GM23338 (cell line): ENCODE results near the gene PRPF38A. TPM values are rescaled to one million over a fixed set of nuclear protein-coding genes. Genes with fewer than 3 reads are reported as not detected.

ENCODE experiments used
- ATAC-seq: fragments of 200-7000 bp; cut with Tn5 transposase; 3 replicates; pipeline ENCODE4 v1.9.1; 2020
- DNase-seq: peaks from one replicate; pipeline ENCODE4 v3.0.0-alpha.2; 2015; ENCODE audit warnings: low spot score
- H2AFZ ChIP-seq: fragments of 200-600 bp; sonication (generic); 2 replicates; pipeline ENCODE4 v1.8.0; 2016; ENCODE audit warnings: antibody characterized with exemption, mild to moderate bottlenecking, moderate library complexity
- H3F3A ChIP-seq: fragments of 200-600 bp; sonication (generic); replicated peaks from 2 replicates; pipeline ENCODE4 v1.8.0; 2017; ENCODE audit warnings: antibody characterized with exemption, mixed run types, low read depth
- H3K27ac ChIP-seq: fragments of 200-600 bp; sonication (generic); 2 replicates; pipeline ENCODE4 v1.6.1; 2016; ENCODE audit warnings: low read depth
- H3K27me3 ChIP-seq: fragments of 200-600 bp; sonication (generic); 2 replicates; pipeline ENCODE4 v1.8.0; 2016; ENCODE audit warnings: mild to moderate bottlenecking, mixed run types, moderate library complexity; ENCODE audit not compliant: insufficient read depth
- H3K36me3 ChIP-seq: fragments of 200-600 bp; sonication (generic); 2 replicates; pipeline ENCODE4 v1.8.0; 2016; ENCODE audit warnings: mild to moderate bottlenecking; ENCODE audit not compliant: insufficient read depth
- H3K4me1 ChIP-seq: fragments of 200-600 bp; sonication (generic); 2 replicates; pipeline ENCODE4 v1.8.0; 2016; ENCODE audit warnings: mild to moderate bottlenecking, moderate library complexity; ENCODE audit not compliant: insufficient read depth
- H3K4me2 ChIP-seq: fragments of 200-600 bp; sonication (generic); 2 replicates; pipeline ENCODE4 v1.7.1; 2017; ENCODE audit warnings: mixed run types
- H3K4me3 ChIP-seq: fragments of 200-600 bp; sonication (generic); 2 replicates; pipeline ENCODE4 v1.6.1; 2016; ENCODE audit warnings: mixed run types
- H3K79me2 ChIP-seq: fragments of 200-600 bp; sonication (generic); replicated peaks from 2 replicates; pipeline ENCODE4 v1.8.0; 2017; ENCODE audit warnings: mild to moderate bottlenecking; ENCODE audit not compliant: insufficient read depth
- H3K9me2 ChIP-seq: fragments of 200-600 bp; sonication (generic); 2 replicates; pipeline ENCODE4 v1.8.0; 2017; ENCODE audit not compliant: insufficient read depth
- H4K20me1 ChIP-seq: fragments of 200-600 bp; sonication (generic); replicated peaks from 2 replicates; pipeline ENCODE4 v1.8.0; 2017; ENCODE audit warnings: mild to moderate bottlenecking; ENCODE audit not compliant: insufficient read depth
- H3K27ac Mint-ChIP-seq: 2 replicates; pipeline ENCODE4 v1.8.0; 2020; ENCODE audit warnings: inconsistent platforms, mild to moderate bottlenecking, moderate library complexity, mixed read lengths
- H3K27me3 Mint-ChIP-seq: 3 replicates; pipeline ENCODE4 v1.8.0; 2022; ENCODE audit warnings: low read depth, mild to moderate bottlenecking, moderate library complexity, mixed read lengths, inconsistent platforms; ENCODE audit not compliant: insufficient read depth, poor library complexity
- H3K36me3 Mint-ChIP-seq: 3 replicates; pipeline ENCODE4 v1.8.0; 2021; ENCODE audit warnings: low read depth, mild to moderate bottlenecking, inconsistent platforms, moderate library complexity, mixed read lengths
- H3K4me1 Mint-ChIP-seq: 3 replicates; pipeline ENCODE4 v1.8.0; 2020; ENCODE audit warnings: mild to moderate bottlenecking, inconsistent platforms, mixed read lengths
- H3K4me3 Mint-ChIP-seq: 3 replicates; pipeline ENCODE4 v1.8.0; 2021; ENCODE audit warnings: moderate library complexity, mild to moderate bottlenecking, inconsistent platforms, mixed read lengths
- H3K9me3 Mint-ChIP-seq: 3 replicates; pipeline ENCODE4 v1.8.0; 2020; ENCODE audit warnings: moderate library complexity, mild to moderate bottlenecking, inconsistent platforms, mixed read lengths
- CREB1 ChIP-seq: fragments of 250-450 bp; sonication (Bioruptor Pico); IDR thresholded peaks from 2 replicates; pipeline ENCODE4 v1.5.0; 2020; ENCODE audit warnings: low read depth, mild to moderate bottlenecking, moderate library complexity
- EZH2 ChIP-seq: fragments of 200-600 bp; sonication (generic); IDR thresholded peaks from one replicate; pipeline ENCODE4 v1.8.0; 2017; ENCODE audit warnings: antibody characterized with exemption, mild to moderate bottlenecking, low read depth; ENCODE audit not compliant: unreplicated experiment
- EZH2phosphoT487 ChIP-seq: fragments of 200-600 bp; sonication (generic); IDR thresholded peaks from one replicate; pipeline ENCODE4 v1.8.1; 2018; ENCODE audit warnings: antibody characterized with exemption; ENCODE audit not compliant: unreplicated experiment
- JUNB ChIP-seq: IDR thresholded peaks from one replicate; pipeline ENCODE4 v1.6.1; 2016; ENCODE audit warnings: antibody characterized with exemption; ENCODE audit not compliant: unreplicated experiment
- NANOG ChIP-seq: IDR thresholded peaks from 2 replicates; pipeline ENCODE4 v1.6.1; 2016; ENCODE audit warnings: antibody characterized with exemption, borderline replicate concordance
- POLR2AphosphoS5 ChIP-seq: IDR thresholded peaks from 2 replicates; pipeline ENCODE4 v1.6.1; 2016; ENCODE audit warnings: antibody characterized with exemption, low read depth
- STAT1 ChIP-seq: IDR thresholded peaks from one replicate; pipeline ENCODE4 v1.6.1; 2016; ENCODE audit warnings: antibody characterized with exemption; ENCODE audit not compliant: unreplicated experiment
- ZNF331 ChIP-seq: fragments of 250-450 bp; sonication (Bioruptor Pico); IDR thresholded peaks from 2 replicates; pipeline ENCODE4 v1.5.0; 2020; ENCODE audit warnings: low read depth, mild to moderate bottlenecking, moderate library complexity
- polyA plus RNA-seq: library from polyadenylated mRNA; unstranded; fragments of >200 nt; fragmentation: Nextera tagmentation; extraction: Ambion mirVana; gene quantifications from 2 replicates; pipeline ENCODE4 v1.2.1, GENCODE V29; 2016
- total RNA-seq: library from RNA; depleted of rRNA; stranded (reverse); fragments of >200 nt; shearing (Covaris generic); gene quantifications from 2 replicates; pipeline ENCODE4 v1.2.3, GENCODE V29; 2014
- TF ChIP-seq, protein P1 (sequence below): IDR thresholded peaks from one replicate; pipeline ENCODE4 v1.6.1; 2018; ENCODE audit warnings: antibody characterized with exemption; ENCODE audit not compliant: unreplicated experiment
- TF ChIP-seq, protein P2 (sequence below), 2 experiments: fragments of 200-600 bp in 1 of 2; sonication (generic) in 1 of 2; conservative IDR thresholded peaks; 2 replicates each; pipeline versions ENCODE4 v1.5.1 to v1.6.1; 2016 to 2017; ENCODE audit warnings: antibody characterized with exemption in 2 of 2, low read depth in 2 of 2, mild to moderate bottlenecking in 2 of 2, moderate library complexity in 1 of 2
- TF ChIP-seq, protein P3 (sequence below): IDR thresholded peaks from 2 replicates; pipeline ENCODE4 v1.6.1; 2016; ENCODE audit warnings: antibody characterized with exemption
- TF ChIP-seq, protein P4 (sequence below): fragments of 250-450 bp; sonication (Bioruptor Pico); IDR thresholded peaks from 2 replicates; pipeline ENCODE4 v1.5.0; 2020; ENCODE audit warnings: mild to moderate bottlenecking, moderate library complexity

PRPF38A gene
- total and polyA plus RNA-seq, 2 experiments from 2014 or later, result 24.8 to 40.3 TPM

DNA sequence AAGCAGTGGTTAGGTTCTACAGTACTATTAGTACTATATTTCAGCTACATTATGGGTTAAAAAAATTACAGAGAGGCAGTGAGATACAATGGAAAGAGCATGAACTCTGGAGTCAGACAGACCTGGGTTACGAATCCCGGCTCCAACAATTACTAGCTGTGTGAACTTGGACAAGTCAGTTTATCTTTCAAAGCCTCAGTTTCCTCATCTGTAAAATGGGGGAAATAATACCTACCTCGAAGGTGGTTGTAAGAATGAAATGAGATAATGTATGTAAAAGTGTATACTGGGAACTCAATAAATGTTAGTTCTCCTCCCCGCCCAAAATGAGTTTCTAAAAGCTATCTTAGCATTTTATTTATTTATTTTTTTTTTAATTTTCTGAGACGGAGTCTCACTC is 59.5 kb downstream of the PRPF38A start (continued):
- TF ChIP-seq, protein P1, sequence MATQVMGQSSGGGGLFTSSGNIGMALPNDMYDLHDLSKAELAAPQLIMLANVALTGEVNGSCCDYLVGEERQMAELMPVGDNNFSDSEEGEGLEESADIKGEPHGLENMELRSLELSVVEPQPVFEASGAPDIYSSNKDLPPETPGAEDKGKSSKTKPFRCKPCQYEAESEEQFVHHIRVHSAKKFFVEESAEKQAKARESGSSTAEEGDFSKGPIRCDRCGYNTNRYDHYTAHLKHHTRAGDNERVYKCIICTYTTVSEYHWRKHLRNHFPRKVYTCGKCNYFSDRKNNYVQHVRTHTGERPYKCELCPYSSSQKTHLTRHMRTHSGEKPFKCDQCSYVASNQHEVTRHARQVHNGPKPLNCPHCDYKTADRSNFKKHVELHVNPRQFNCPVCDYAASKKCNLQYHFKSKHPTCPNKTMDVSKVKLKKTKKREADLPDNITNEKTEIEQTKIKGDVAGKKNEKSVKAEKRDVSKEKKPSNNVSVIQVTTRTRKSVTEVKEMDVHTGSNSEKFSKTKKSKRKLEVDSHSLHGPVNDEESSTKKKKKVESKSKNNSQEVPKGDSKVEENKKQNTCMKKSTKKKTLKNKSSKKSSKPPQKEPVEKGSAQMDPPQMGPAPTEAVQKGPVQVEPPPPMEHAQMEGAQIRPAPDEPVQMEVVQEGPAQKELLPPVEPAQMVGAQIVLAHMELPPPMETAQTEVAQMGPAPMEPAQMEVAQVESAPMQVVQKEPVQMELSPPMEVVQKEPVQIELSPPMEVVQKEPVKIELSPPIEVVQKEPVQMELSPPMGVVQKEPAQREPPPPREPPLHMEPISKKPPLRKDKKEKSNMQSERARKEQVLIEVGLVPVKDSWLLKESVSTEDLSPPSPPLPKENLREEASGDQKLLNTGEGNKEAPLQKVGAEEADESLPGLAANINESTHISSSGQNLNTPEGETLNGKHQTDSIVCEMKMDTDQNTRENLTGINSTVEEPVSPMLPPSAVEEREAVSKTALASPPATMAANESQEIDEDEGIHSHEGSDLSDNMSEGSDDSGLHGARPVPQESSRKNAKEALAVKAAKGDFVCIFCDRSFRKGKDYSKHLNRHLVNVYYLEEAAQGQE, result no peak
- no peak for TF ChIP-seq EZH2phosphoT487
- TF ChIP-seq EZH2, result no peak
- no peak for TF ChIP-seq ZNF331 (CRISPR knock-in tag)
- TF ChIP-seq, protein P2, sequence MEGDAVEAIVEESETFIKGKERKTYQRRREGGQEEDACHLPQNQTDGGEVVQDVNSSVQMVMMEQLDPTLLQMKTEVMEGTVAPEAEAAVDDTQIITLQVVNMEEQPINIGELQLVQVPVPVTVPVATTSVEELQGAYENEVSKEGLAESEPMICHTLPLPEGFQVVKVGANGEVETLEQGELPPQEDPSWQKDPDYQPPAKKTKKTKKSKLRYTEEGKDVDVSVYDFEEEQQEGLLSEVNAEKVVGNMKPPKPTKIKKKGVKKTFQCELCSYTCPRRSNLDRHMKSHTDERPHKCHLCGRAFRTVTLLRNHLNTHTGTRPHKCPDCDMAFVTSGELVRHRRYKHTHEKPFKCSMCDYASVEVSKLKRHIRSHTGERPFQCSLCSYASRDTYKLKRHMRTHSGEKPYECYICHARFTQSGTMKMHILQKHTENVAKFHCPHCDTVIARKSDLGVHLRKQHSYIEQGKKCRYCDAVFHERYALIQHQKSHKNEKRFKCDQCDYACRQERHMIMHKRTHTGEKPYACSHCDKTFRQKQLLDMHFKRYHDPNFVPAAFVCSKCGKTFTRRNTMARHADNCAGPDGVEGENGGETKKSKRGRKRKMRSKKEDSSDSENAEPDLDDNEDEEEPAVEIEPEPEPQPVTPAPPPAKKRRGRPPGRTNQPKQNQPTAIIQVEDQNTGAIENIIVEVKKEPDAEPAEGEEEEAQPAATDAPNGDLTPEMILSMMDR (conservative IDR thresholded peaks at IDR 0.05; ENCODE audit: low read depth in 2 of 2), result no peak
- no peak for TF ChIP-seq STAT1
- TF ChIP-seq, protein P3, sequence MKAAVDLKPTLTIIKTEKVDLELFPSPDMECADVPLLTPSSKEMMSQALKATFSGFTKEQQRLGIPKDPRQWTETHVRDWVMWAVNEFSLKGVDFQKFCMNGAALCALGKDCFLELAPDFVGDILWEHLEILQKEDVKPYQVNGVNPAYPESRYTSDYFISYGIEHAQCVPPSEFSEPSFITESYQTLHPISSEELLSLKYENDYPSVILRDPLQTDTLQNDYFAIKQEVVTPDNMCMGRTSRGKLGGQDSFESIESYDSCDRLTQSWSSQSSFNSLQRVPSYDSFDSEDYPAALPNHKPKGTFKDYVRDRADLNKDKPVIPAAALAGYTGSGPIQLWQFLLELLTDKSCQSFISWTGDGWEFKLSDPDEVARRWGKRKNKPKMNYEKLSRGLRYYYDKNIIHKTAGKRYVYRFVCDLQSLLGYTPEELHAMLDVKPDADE, result no peak

DNA sequence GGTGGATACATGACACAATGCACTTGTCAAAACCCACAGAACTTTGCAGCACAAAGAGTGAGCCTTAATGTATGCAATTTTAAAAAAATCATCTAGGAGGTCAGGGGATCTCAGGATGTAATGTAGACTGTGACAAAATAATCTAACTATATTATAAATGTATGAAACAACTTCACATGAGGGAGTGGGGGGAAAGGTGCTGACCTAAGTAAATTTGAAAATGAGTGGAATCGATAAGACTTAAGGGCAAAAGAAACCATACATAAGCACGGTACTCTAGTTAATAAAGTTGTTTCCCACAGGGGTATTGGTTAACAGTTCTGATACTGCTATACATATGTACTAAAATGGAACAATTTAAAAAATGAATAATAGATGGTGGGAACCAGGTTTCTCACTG is 64.7 kb downstream of the PRPF38A start:
- Histone ChIP-seq H3K79me2 (no peaks in the 10 kb centered on the region), H3K9me2 (no peaks in the 10 kb centered on the region), H3K4me2 (no peak overlapping the region), H3K4me3 (no peak overlapping the region), H2AFZ (no peak overlapping the region), H3K27me3 (no peaks in the 10 kb centered on the region), H3K27ac (no peak overlapping the region), H3K36me3 (0 out of 2 replicates have a peak, but pooled peaks cover 4% of the 10 kb centered on the region), H4K20me1 (no peaks in the 10 kb centered on the region), H3F3A (no peaks in the 10 kb centered on the region), H3K4me1 (no peaks in the 10 kb centered on the region)
- H3K27me3 Mint-ChIP-seq, result no peaks in the 10 kb centered on the region
- DNase-seq, result no peak
- H3K4me3 Mint-ChIP-seq, result no peak overlapping the region
- no peaks in the 10 kb centered on the region for H3K4me1 Mint-ChIP-seq
- H3K9me3 Mint-ChIP-seq, result no peaks in the 10 kb centered on the region
- ATAC-seq, result no peak
- H3K36me3 Mint-ChIP-seq, result peaks cover 8% of the 10 kb centered on the region; the same call in 2 of the 3 replicates
- no peak overlapping the region for H3K27ac Mint-ChIP-seq
- TF ChIP-seq EZH2 (no peak), CREB1 (CRISPR knock-in tag) (no peak), JUNB (no peak), ZNF331 (CRISPR knock-in tag) (no peak), STAT1 (no peak), NANOG (no peak), POLR2AphosphoS5 (no peak)
- TF ChIP-seq, protein P4, sequence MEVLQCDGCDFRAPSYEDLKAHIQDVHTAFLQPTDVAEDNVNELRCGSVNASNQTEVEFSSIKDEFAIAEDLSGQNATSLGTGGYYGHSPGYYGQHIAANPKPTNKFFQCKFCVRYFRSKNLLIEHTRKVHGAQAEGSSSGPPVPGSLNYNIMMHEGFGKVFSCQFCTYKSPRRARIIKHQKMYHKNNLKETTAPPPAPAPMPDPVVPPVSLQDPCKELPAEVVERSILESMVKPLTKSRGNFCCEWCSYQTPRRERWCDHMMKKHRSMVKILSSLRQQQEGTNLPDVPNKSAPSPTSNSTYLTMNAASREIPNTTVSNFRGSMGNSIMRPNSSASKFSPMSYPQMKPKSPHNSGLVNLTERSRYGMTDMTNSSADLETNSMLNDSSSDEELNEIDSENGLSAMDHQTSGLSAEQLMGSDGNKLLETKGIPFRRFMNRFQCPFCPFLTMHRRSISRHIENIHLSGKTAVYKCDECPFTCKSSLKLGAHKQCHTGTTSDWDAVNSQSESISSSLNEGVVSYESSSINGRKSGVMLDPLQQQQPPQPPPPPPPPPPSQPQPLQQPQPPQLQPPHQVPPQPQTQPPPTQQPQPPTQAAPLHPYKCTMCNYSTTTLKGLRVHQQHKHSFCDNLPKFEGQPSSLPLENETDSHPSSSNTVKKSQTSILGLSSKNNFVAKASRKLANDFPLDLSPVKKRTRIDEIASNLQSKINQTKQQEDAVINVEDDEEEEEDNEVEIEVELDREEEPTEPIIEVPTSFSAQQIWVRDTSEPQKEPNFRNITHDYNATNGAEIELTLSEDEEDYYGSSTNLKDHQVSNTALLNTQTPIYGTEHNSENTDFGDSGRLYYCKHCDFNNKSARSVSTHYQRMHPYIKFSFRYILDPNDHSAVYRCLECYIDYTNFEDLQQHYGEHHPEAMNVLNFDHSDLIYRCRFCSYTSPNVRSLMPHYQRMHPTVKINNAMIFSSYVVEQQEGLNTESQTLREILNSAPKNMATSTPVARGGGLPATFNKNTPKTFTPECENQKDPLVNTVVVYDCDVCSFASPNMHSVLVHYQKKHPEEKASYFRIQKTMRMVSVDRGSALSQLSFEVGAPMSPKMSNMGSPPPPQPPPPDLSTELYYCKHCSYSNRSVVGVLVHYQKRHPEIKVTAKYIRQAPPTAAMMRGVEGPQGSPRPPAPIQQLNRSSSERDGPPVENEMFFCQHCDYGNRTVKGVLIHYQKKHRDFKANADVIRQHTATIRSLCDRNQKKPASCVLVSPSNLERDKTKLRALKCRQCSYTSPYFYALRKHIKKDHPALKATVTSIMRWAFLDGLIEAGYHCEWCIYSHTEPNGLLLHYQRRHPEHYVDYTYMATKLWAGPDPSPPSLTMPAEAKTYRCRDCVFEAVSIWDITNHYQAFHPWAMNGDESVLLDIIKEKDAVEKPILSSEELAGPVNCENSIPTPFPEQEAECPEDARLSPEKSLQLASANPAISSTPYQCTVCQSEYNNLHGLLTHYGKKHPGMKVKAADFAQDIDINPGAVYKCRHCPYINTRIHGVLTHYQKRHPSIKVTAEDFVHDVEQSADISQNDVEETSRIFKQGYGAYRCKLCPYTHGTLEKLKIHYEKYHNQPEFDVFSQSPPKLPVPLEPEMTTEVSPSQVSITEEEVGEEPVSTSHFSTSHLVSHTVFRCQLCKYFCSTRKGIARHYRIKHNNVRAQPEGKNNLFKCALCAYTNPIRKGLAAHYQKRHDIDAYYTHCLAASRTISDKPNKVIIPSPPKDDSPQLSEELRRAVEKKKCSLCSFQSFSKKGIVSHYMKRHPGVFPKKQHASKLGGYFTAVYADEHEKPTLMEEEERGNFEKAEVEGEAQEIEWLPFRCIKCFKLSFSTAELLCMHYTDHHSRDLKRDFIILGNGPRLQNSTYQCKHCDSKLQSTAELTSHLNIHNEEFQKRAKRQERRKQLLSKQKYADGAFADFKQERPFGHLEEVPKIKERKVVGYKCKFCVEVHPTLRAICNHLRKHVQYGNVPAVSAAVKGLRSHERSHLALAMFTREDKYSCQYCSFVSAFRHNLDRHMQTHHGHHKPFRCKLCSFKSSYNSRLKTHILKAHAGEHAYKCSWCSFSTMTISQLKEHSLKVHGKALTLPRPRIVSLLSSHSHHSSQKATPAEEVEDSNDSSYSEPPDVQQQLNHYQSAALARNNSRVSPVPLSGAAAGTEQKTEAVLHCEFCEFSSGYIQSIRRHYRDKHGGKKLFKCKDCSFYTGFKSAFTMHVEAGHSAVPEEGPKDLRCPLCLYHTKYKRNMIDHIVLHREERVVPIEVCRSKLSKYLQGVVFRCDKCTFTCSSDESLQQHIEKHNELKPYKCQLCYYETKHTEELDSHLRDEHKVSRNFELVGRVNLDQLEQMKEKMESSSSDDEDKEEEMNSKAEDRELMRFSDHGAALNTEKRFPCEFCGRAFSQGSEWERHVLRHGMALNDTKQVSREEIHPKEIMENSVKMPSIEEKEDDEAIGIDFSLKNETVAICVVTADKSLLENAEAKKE (CRISPR knock-in tag), result no peak
